Measurements from ENCODE around the gene SLC1A2. TPM values are rescaled to one million over a fixed set of nuclear protein-coding genes. Genes with fewer than 3 reads are reported as not detected.

The SLC1A2 gene
- total RNA-seq, 1 experiment from 2014 or later: 0.50 TPM

DNA sequence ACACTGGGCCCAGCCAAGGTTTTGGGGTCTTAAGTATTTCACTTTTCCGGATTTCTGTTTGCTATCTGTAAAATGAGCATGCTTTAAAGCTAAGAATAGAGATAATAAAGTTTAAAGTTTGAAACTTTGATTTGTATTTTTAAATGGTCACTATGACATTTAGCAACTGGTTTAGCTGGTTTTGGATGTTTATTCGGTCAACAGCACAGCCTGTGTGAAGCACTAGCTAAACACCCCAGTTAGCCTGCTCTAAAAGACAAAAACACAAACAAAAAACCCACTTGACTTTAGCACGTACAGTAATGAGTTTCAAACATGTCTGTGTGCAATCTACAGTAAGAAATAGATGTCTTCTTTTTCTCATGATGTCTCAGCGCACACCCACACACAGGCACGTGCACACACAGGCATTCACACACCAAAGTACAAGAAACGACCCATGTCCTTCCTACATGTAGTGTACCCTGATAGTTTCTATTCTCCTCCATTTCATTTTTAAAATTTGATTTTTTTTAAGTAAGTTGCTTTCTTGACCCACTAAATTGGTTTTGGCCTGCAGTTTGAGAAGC, 29.4 kb downstream of the SLC1A2 start:
- Histone ChIP-seq H3K18ac (ENCODE audit: insufficient read length, low read depth, low read length) (no peak overlapping the region), H3K4me2 (ENCODE audit: insufficient read depth, insufficient read length, low read length) (no peak overlapping the region), H2BK20ac (ENCODE audit: low read depth, low read length, poor library complexity, severe bottlenecking) (no peak overlapping the region), H3K9me3 (ENCODE audit: control insufficient read depth, low read depth, low read length) (no peaks in the 10 kb centered on the region), H2BK120ac (ENCODE audit: low read depth, low read length, poor library complexity, severe bottlenecking) (no peak overlapping the region), H3K27ac (ENCODE audit: insufficient read length, low read depth, low read length) (no peak overlapping the region), H4K20me1 (ENCODE audit: control insufficient read depth, insufficient read depth, insufficient read length) (no peaks in the 10 kb centered on the region), H3K56ac (ENCODE audit: insufficient read length, low read depth, low read length) (no peak overlapping the region), H3K14ac (ENCODE audit: insufficient read depth, low read length) (no peak overlapping the region), H3K23me2 (ENCODE audit: insufficient read length, low read depth, low read length, poor library complexity, severe bottlenecking) (no peaks in the 10 kb centered on the region), H4K5ac (ENCODE audit: insufficient read length, low read depth, low read length) (no peak overlapping the region), H2BK12ac (ENCODE audit: insufficient read length, low read depth, low read length) (no peak overlapping the region), H3K27me3 (ENCODE audit: insufficient read depth, low read length) (no peaks in the 10 kb centered on the region), H3K9ac (ENCODE audit: extremely low read depth, insufficient read length, low read length) (no peak overlapping the region), H4K8ac (replicated peaks; ENCODE audit: insufficient read length, low read depth, low read length) (no peak overlapping the region), H4K91ac (ENCODE audit: insufficient read length, low read depth, low read length) (no peak overlapping the region), H3K79me1 (ENCODE audit: insufficient read depth, low read depth, low read length, poor library complexity, severe bottlenecking) (no peaks in the 10 kb centered on the region), H2BK5ac (ENCODE audit: insufficient read length, low read length) (no peak overlapping the region), H2AK5ac (ENCODE audit: insufficient read length, low read length) (no peak overlapping the region), H2BK15ac (ENCODE audit: low read depth, low read length) (no peak overlapping the region), H3K23ac (ENCODE audit: insufficient read length, low read depth, low read length) (no peak overlapping the region), H3K79me2 (ENCODE audit: insufficient read depth, low read length) (no peaks in the 10 kb centered on the region), H3K4ac (ENCODE audit: low read depth, low read length) (no peak overlapping the region), H3T11ph (ENCODE audit: low read length) (no peak overlapping the region), H3K4me1 (ENCODE audit: insufficient read depth, low read length) (no peaks in the 10 kb centered on the region), H2AFZ (ENCODE audit: low read length) (no peak overlapping the region)
- Mint-ChIP-seq H3K4me1 (peaks cover 0 to 5% of the 10 kb centered on the region in 2 experiments; a peak in 2 of 4 replicates), H3K4me3 (no peak overlapping the region), H3K9me3 (no peaks in the 10 kb centered on the region), H3K27ac (no peak overlapping the region), H3K27me3 (ENCODE audit: low read depth) (peaks cover 16% of the 10 kb centered on the region), H3K36me3 (ENCODE audit: insufficient read depth in 1 of 3, low read depth in 3 of 3) (no peaks in the 10 kb centered on the region)
- TF ChIP-seq, protein P1, sequence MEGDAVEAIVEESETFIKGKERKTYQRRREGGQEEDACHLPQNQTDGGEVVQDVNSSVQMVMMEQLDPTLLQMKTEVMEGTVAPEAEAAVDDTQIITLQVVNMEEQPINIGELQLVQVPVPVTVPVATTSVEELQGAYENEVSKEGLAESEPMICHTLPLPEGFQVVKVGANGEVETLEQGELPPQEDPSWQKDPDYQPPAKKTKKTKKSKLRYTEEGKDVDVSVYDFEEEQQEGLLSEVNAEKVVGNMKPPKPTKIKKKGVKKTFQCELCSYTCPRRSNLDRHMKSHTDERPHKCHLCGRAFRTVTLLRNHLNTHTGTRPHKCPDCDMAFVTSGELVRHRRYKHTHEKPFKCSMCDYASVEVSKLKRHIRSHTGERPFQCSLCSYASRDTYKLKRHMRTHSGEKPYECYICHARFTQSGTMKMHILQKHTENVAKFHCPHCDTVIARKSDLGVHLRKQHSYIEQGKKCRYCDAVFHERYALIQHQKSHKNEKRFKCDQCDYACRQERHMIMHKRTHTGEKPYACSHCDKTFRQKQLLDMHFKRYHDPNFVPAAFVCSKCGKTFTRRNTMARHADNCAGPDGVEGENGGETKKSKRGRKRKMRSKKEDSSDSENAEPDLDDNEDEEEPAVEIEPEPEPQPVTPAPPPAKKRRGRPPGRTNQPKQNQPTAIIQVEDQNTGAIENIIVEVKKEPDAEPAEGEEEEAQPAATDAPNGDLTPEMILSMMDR (conservative IDR thresholded peaks at IDR 0.05): no peak
- DNase-seq: no peak
- no CpG with 5 or more reads among the region's 6 CpGs for whole genome bisulfite sequencing (ENCODE audit: extremely low coverage, insufficient read length, low lambda C conversion rate)

Data from H9 (cell line).